Hematopoietic multipotent progenitor cell treated with erythropoietin and hydrocortisone succinate and interleukin-3 and kit ligand, for 8 days (in vitro differentiated cells): ENCODE data around the gene FAM217A.
"Not testable (repeated sequence)": the region's sequence is repeated elsewhere in the genome, so short reads cannot be mapped to it uniquely, and the experiment has no call there.

Experiments
- DNase-seq: peaks from one replicate; pipeline ENCODE4 v3.0.0-alpha.2; 2015

FAM217A gene

DNA sequence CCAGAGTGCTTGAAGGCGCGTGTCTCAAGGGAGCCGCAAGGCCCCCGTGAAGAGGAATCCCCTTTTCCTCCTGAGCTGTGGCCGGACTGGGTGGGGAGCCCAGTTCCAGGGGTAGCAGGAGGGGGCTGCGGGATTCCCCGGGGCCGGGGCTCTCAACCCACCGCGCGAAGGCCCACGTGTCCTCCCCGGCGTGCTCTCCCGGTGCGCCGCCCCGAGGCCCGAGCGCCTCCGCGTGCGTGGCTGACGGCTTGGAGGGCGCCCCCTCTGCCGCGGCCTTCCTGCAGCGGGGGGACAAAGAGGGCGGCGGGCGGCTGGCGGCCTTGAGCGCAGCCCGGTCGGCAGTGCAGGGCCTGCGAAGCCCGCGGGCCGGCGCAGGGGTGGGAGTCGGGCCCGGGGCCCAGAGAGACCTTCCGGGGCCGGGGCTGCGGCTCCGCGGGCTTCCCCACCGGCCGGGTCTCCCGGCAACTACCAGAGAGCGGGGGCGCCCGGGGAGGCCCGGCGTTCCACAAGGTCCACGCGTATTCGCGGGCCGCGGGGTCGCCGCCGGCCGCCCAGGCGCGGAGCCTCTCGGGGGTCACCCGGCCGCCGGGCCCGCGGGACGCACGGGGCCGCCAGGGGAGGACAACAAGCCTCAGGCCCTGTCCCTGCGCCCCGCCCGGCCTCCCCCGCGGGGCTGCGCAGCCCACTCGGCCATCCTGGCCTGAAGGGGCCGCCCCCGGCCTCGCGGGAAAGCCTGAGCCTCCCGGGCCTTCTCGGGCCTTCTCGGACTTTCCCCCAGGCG lies at the start of gene FAM217A:
TSS of gene FAM217A (minus strand) at position 447 of the 781 bp plus-strand sequence. CDS start 1,723 bp downstream, outside the sequence.
- no peak for DNase-seq

- DNase-seq, result peak; percentile 27
Observed at GRCh38 chr6:4128072-4128471, 49.1 kb upstream of the FAM217A start.

DNA sequence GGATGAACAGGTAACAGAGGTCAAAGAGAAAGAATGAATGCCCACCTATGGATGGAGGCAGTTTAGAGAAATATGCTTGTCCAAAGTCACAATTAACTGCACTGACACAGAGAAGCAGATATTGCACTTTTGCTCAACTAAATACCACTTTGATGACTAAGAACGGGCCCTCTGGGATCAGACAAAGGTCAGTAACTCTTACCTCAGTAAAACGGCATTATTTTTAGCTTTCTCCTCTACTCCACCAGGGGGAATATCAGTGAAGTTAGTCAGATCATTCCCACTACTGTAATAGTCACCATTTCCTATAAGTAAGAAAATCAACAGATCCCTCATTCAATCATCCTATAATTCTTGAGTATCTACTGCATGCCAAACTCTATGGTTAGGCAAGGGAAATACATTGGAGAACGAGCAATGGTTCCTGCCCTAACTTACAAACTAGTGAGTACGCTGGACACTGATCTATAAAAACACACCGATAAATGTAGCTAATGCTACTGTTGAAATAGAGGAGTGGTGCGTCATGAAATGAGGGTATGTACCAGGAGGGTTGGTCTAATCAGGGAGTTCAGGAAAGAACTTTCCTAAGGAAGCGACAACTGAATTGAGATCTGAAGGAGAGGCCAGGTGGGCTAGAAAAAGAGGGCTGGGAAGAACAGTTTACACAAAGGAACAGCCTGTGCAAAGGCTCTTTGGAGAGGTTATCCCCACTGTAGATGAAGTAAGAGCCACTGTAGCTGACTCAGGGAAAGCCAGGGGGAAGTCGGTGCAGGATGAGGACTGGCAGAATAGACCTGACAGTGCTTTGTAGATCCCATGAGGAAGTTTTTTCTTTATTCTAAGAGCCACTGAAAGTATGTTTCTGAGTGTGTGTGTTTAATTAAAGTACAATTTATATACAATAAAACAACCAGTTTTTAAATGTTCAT lies 47.3 kb upstream of the FAM217A start:
- no peak for DNase-seq

DNA sequence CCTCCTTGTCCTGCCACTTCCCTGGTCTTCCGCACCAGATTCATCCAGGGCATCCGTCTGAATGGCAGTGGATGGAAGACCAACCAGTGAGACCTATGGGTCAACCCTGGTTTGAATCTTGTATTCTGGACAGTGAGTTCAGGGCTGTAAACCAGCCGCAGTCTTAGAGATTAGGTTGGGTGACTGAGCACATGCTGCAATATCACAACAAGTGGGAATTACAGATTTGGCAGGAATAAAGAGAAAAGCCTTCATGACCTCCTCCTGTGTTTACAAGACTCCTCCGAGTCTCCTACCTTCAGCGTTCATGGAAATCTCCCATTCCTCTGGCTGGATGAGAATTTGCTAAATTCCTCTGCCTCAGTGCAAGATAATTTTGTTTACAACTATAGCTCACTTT lies 46.6 kb upstream of the FAM217A start:
- DNase-seq, result no peak

- peak; percentile 65 for DNase-seq
Observed at GRCh38 chr6:4124351-4124750, 45.4 kb upstream of the FAM217A start.

DNA sequence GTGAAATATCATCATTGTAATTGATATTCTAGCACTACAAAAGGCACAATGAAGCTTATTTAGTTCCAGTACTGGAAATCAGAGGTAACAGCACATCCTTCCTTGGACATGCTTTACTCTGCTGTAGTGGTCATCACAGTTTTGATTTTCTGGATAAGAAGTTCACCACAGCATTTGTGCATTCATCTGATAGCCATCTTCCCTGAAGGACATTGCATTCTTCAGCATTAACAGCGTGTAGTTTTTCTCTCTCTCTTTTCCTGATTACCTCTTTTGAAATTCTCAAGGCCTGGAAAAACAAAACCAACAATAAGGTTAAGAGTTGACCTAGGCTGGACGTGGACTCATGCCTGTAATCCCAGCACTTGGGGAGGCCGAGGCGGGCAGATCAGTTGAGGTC lies 36.8 kb upstream of the FAM217A start:
- DNase-seq, result no peak

GRCh38 chr6:4114123-4114522 lies 35.2 kb upstream of the FAM217A start:
- DNase-seq, result no peak

GRCh38 chr6:4113649-4114048 lies 34.7 kb upstream of the FAM217A start:
- no peak for DNase-seq

GRCh38 chr6:4112366-4112765 lies 33.4 kb upstream of the FAM217A start:
- DNase-seq, result no peak

- DNase-seq, result not testable (repeated sequence)
Observed at GRCh38 chr6:4109363-4109815, 30.5 kb upstream of the FAM217A start.

DNA sequence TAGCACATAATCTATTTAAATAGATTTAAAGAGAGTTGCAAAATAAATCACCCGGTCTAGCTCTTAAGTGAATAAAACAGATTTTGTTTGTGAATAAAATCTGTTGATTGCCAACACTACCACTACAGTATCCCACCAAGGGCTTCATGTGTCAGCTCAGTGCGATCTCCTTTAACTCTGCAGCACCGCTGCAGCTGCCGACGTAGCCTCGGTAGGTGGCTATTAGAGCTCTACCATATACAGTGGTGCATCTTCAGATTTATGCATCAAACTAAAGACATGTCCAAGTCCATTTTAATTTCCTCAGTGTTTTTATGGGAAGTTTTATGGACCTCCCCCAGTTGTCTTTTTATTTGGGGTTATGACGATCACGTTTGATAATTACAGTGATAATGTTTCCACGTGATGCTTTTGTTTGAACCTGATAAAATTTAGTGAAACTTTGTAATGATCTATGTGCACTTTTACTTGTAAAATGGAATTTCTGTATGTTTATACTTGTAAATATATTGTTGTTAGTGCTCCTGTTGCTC lies 29.7 kb upstream of the FAM217A start:
- DNase-seq, result no peak

DNA sequence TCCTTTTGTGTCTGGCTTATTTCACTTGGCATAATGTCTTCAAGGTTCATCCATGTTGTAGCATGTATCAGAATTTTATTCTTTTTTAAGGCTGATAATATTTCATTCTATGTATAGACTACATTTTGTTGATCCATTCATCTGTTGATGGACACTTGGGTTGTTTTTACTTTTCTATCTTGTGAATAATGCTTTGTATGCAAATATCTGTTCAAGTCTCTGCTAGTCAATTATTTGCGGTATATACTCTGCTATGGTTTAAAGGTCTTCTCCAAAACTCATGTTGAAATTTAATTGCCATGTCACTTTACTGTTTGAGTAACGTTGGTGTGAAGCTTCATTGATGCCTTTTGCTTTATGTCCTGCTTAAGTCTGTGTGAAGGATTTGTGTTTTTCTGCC lies 28.9 kb upstream of the FAM217A start:
- DNase-seq, result no peak

DNA sequence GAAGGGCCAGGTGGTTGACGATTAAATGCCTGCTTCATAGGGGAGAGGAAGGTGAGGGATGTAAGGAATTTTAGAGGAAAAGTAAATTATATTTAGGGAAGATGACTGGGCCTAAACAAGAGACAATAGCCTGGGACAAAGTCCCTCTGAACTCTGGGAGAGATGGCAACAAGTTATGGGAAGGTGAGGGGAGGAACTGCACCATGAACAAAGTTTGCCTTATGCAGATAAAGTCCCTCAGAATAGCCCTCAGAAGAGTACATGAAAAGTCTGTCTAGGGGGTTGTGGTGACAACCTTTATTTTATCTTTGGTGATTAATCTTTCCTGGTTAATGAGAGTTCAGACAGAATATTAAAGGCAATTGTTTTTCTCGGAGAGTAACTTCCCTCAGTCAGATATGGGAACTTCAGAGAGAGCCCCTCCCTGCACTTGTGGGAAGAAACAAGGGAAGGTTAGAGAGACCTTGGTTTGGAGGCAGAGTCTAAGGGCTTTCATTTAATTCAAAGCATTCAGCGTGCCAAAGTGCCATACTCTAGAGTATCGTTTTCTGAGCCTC lies 27.1 kb upstream of the FAM217A start:
- no peak for DNase-seq

- no peak for DNase-seq
Observed at GRCh38 chr6:4103929-4104328, 25.0 kb upstream of the FAM217A start.

DNA sequence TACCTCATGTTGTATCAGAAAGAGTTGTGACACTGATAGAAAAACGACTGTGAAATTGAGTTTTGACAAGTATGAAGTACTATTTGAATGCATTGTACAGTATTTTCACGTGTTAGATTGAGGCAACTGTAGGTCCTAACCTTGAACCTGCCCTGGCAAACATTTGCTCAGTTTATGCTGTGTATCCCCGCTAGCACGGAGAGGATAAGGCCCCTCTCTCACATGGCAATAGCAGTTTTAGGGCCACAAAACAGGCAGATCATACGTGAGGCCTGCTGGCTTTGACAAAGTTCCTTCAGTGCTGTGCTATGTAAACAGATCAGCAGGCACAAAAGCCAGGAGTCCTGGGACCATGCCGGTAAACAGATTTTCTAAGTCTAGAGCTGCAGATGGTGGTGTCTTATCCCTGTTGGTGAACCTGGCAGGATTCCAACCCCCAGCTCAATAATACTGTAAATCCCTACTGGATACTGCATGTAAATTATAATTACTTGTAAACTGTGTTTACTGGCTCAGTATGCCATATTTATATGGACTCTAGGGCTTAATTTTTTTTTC lies 23.8 kb upstream of the FAM217A start:
- no peak for DNase-seq

GRCh38 chr6:4101298-4101697 lies 22.4 kb upstream of the FAM217A start:
- no peak for DNase-seq

DNA sequence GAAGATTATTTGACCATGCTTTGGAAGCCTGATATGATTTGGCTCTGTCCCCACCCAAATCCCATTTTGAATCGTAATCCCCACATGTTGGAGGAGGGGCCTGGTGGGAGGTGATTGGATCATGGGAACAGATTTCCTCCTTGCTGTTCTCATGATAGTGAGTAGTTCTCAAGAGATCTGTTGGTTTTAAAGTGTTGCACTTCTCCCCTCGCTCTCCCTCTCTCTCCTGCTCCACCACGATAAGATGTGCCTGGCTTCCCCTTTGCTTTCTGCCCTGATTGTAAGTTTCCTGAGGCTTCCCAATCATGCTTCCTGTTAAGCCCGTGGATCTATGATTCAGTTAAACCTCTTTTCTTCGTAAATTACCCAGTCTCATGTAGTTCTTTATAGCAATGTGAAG lies 21.7 kb upstream of the FAM217A start:
- no peak for DNase-seq

- no peak for DNase-seq
Observed at GRCh38 chr6:4093288-4093687, 14.4 kb upstream of the FAM217A start.

GRCh38 chr6:4091941-4092340 lies 13.0 kb upstream of the FAM217A start:
- no peak for DNase-seq

DNA sequence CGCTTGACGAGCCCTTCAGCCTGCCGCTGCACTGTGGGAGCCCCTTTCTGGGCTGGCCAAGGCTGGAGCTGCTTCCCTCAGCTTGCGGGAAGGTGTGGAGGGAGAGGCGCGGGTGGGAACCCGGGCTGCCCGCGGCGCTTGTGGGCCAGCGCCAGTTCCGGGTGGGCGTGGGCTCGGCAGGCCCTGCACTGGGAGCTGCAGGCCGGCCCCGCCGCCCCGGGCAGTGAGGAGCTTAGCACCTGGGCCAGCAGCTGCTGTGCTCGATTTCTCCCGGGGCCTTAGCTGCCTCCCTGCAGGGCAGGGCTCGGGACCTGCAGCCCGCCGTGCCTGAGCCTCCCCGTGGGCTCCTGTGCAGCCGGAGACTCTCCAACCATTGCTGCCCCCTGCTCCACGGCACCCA lies 11.1 kb upstream of the FAM217A start:
- not testable (repeated sequence) for DNase-seq

DNA sequence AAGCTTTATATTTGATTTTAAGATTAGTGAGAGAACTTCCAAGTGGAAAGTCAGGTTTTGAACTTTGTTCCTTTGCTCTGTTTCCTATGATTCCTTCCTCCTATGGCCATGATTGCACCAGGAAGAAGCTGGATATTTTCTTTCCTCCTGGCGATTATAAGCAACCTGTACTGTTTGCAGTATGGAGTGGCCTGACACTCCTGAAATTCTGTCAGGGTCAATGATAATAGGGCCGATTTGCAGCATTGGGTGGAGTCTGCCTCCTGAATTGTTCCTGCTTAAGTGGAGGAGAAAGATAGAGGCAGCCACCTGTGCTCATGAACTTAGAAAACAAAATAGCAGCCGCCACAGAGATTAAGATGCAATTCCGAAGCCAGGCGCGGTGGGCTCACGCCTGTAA lies 9.8 kb upstream of the FAM217A start:
- no peak for DNase-seq

GRCh38 chr6:4085332-4085700 lies 6.4 kb upstream of the FAM217A start:
- DNase-seq, result no peak
